HEK293 (cell line): ENCODE measurements around the gene CACNA1H.

Experiments used
- CTCF ChIA-PET: fragments of 350-600 bp; formaldehyde crosslinking; extraction: SDS; loops from one replicate; lab custom pipeline; 2021; ENCODE audit warnings: antibody characterized with exemption; lab: Yijun Ruan, JAX
- POLR2A ChIA-PET: fragments of 300-600 bp; formaldehyde crosslinking; extraction: SDS; loops from one replicate; lab custom pipeline; 2020; ENCODE audit warnings: antibody characterized with exemption, inconsistent platforms; lab: Yijun Ruan, JAX
- H3K27ac ChIP-seq: fragments of 200-500 bp; sonication (Bioruptor generic); 2 replicates; pipeline ENCODE4 v1.5.1; 2014; ENCODE audit warnings: low read depth, low read length, control low read depth, inconsistent platforms; ENCODE audit errors: extremely low read depth
- H3K36me3 ChIP-seq, 2 experiments: fragments of 200-500 bp in 1 of 2; sonication (Bioruptor generic) in 1 of 2; 1 replicate in 1 of 2; 2 replicates in 1 of 2; pipeline ENCODE4 v1.5.1; 2014 to 2017; ENCODE audit warnings: inconsistent platforms in 2 of 2, low read length in 2 of 2; ENCODE audit not compliant: control insufficient read depth in 2 of 2, insufficient read depth in 1 of 2
- H3K4me1 ChIP-seq: fragments of 200-500 bp; sonication (Bioruptor generic); 2 replicates; pipeline ENCODE4 v1.5.1; 2014; ENCODE audit warnings: mild to moderate bottlenecking, low read length, inconsistent platforms; ENCODE audit not compliant: control insufficient read depth, insufficient read depth
- H3K4me3 ChIP-seq: 2 replicates; pipeline ENCODE4 v1.5.1; 2011; ENCODE audit warnings: low read depth, mild to moderate bottlenecking, control low read depth, low read length, moderate library complexity
- H3K9me3 ChIP-seq: fragments of 200-500 bp; sonication (Bioruptor generic); 2 replicates; pipeline ENCODE4 v1.5.1; 2014; ENCODE audit warnings: low read depth, low read length, inconsistent platforms; ENCODE audit not compliant: control insufficient read depth, insufficient read depth
- CTCF ChIP-seq: fragments of 450-650 bp; formaldehyde crosslinking; IDR thresholded peaks from 2 replicates; pipeline ENCODE4 v1.5.1; 2016; ENCODE audit warnings: missing biosample characterization, missing genetic modification characterization
- HIC1 ChIP-seq: fragments of 450-650 bp; formaldehyde crosslinking; IDR thresholded peaks from 2 replicates; pipeline ENCODE4 v1.5.1; 2016; ENCODE audit warnings: missing biosample characterization, missing genetic modification characterization
- PRDM2 ChIP-seq: fragments of 450-650 bp; formaldehyde crosslinking; IDR thresholded peaks from 2 replicates; pipeline ENCODE4 v1.5.1; 2016; ENCODE audit warnings: missing biosample characterization, missing genetic modification characterization, borderline replicate concordance
- ZNF133 ChIP-seq: fragments of 450-650 bp; formaldehyde crosslinking; IDR thresholded peaks from 2 replicates; pipeline ENCODE4 v1.5.1; 2016; ENCODE audit warnings: missing biosample characterization, missing genetic modification characterization
- ZNF2 ChIP-seq: fragments of 450-650 bp; formaldehyde crosslinking; IDR thresholded peaks from 2 replicates; pipeline ENCODE4 v1.5.1; 2016; ENCODE audit warnings: missing biosample characterization, missing genetic modification characterization
- ZNF223 ChIP-seq: fragments of 450-650 bp; formaldehyde crosslinking; IDR thresholded peaks from 2 replicates; pipeline ENCODE4 v1.5.1; 2016; ENCODE audit warnings: missing biosample characterization, missing genetic modification characterization
- ZNF239 ChIP-seq: fragments of 450-650 bp; formaldehyde crosslinking; IDR thresholded peaks from 2 replicates; pipeline ENCODE4 v1.5.1; 2016; ENCODE audit warnings: missing biosample characterization, missing genetic modification characterization
- ZNF248 ChIP-seq: fragments of 450-650 bp; formaldehyde crosslinking; IDR thresholded peaks from 2 replicates; pipeline ENCODE4 v1.5.1; 2017; ENCODE audit warnings: missing biosample characterization, missing genetic modification characterization
- ZNF335 ChIP-seq: fragments of 450-650 bp; formaldehyde crosslinking; conservative IDR thresholded peaks from 2 replicates; pipeline ENCODE4 v1.5.1; 2016; ENCODE audit warnings: missing biosample characterization, missing genetic modification characterization
- ZNF341 ChIP-seq: fragments of 450-650 bp; formaldehyde crosslinking; IDR thresholded peaks from 2 replicates; pipeline ENCODE4; 2016; ENCODE audit warnings: low read depth, missing biosample characterization, missing genetic modification characterization
- ZNF561 ChIP-seq: fragments of 450-650 bp; IDR thresholded peaks from 2 replicates; pipeline ENCODE4 v1.5.1; 2018; ENCODE audit warnings: missing biosample characterization, missing genetic modification characterization, borderline replicate concordance
- ZNF692 ChIP-seq: fragments of 450-650 bp; formaldehyde crosslinking; IDR thresholded peaks from 2 replicates; pipeline ENCODE4 v1.5.1; 2016; ENCODE audit warnings: missing biosample characterization, missing genetic modification characterization
- ZNF791 ChIP-seq: fragments of 450-650 bp; formaldehyde crosslinking; IDR thresholded peaks from 2 replicates; pipeline ENCODE4 v1.5.1; 2016; ENCODE audit warnings: missing biosample characterization, missing genetic modification characterization
- TF ChIP-seq, protein P1 (sequence below): fragments of 450-650 bp; formaldehyde crosslinking; IDR thresholded peaks from 2 replicates; pipeline ENCODE4 v1.5.1; 2016; ENCODE audit warnings: missing biosample characterization, missing genetic modification characterization

The CACNA1H gene

GRCh38 chr16:1117926-1118325 is 35.0 kb upstream of the CACNA1H start (continued):
- TF ChIP-seq PRDM2 (tag by site-specific recombination): no peak
- no peak for TF ChIP-seq ZNF335 (tag by site-specific recombination)
- TF ChIP-seq ZNF561 (tag by site-specific recombination): no peak
- no peak for TF ChIP-seq CTCF (tag by site-specific recombination)
- no peak for TF ChIP-seq ZNF223 (tag by site-specific recombination)
- no peak for TF ChIP-seq ZNF239 (tag by site-specific recombination)
- no peak for TF ChIP-seq HIC1 (tag by site-specific recombination)
- TF ChIP-seq ZNF248 (tag by site-specific recombination): no peak
- TF ChIP-seq ZNF341: no peak
- TF ChIP-seq ZNF2: no peak
- TF ChIP-seq ZNF133 (tag by site-specific recombination): no peak

GRCh38 chr16:1119129-1119528 is 33.8 kb upstream of the CACNA1H start:
- ChIA-PET CTCF (interaction anchor here (0.5 kb wide), 1 partner anchor 307 kb away, joined by 3 read pairs; no protein-coding TSS in a partner anchor), POLR2A (no interaction called here)
- no peaks in the 10 kb centered on the region for H3K4me1 ChIP-seq
- no peaks in the 10 kb centered on the region for H3K36me3 ChIP-seq
- no peak for TF ChIP-seq ZNF692 (tag by site-specific recombination)
- TF ChIP-seq, protein P1, sequence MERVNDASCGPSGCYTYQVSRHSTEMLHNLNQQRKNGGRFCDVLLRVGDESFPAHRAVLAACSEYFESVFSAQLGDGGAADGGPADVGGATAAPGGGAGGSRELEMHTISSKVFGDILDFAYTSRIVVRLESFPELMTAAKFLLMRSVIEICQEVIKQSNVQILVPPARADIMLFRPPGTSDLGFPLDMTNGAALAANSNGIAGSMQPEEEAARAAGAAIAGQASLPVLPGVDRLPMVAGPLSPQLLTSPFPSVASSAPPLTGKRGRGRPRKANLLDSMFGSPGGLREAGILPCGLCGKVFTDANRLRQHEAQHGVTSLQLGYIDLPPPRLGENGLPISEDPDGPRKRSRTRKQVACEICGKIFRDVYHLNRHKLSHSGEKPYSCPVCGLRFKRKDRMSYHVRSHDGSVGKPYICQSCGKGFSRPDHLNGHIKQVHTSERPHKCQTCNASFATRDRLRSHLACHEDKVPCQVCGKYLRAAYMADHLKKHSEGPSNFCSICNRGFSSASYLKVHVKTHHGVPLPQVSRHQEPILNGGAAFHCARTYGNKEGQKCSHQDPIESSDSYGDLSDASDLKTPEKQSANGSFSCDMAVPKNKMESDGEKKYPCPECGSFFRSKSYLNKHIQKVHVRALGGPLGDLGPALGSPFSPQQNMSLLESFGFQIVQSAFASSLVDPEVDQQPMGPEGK (tag by site-specific recombination): no peak
- no peak for TF ChIP-seq ZNF791 (tag by site-specific recombination)
- H3K9me3 ChIP-seq: no peaks in the 10 kb centered on the region
- no peak overlapping the region for H3K4me3 ChIP-seq
- no peak overlapping the region for H3K27ac ChIP-seq
